Measurements from ENCODE around the gene XPR1. TPM values are rescaled to one million over a fixed set of nuclear protein-coding genes. Genes with fewer than 3 reads are reported as not detected.
"Not testable (repeated sequence)": the region's sequence is repeated elsewhere in the genome, so short reads cannot be mapped to it uniquely, and the experiment has no call there.

Gene XPR1
- total RNA-seq, 4 donors from 2014 or later, result 29.4 to 42.2 (median 33.7) TPM

GRCh38 chr1:180691322-180691913 is 59.6 kb downstream of the XPR1 start:
- no peaks in the 10 kb centered on the region for H3K9me3 ChIP-seq
- no peaks in the 10 kb centered on the region for H3K27me3 ChIP-seq
- no peak for DNase-seq
- TF ChIP-seq CTCF (IDR thresholded peaks at IDR 0.05), result no peak
- TF ChIP-seq POLR2A (IDR thresholded peaks at IDR 0.05), result no peak
- no peaks in the 10 kb centered on the region for H3K36me3 ChIP-seq
- intact Hi-C loops (cut with DNase I), result no loop called here
- H3K4me1 ChIP-seq, result peaks cover 7 to 9% of the 10 kb centered on the region in 2 donors
- H3K4me3 ChIP-seq (replicated peaks in 1 of 3), result no peak overlapping the region
- no peak overlapping the region for H3K27ac ChIP-seq
- WGBS, 2 donors, result 41 to 44% methylated on average over 2 of the region's 2 CpGs

GRCh38 chr1:180693564-180694244 is 61.9 kb downstream of the XPR1 start:
- Histone ChIP-seq H3K9me3 (no peaks in the 10 kb centered on the region), H3K36me3 (no peaks in the 10 kb centered on the region), H3K27me3 (no peaks in the 10 kb centered on the region), H3K4me3 (replicated peaks in 1 of 3) (no peak overlapping the region), H3K4me1 (peaks cover 7 to 9% of the 10 kb centered on the region in 2 donors), H3K27ac (no peak overlapping the region)
- intact Hi-C loops (cut with DNase I), result no loop called here
- no peak for DNase-seq
- TF ChIP-seq CTCF (IDR thresholded peaks at IDR 0.05) (no peak), POLR2A (IDR thresholded peaks at IDR 0.05) (no peak)
- 93 to 95% methylated on average over 5 of the region's 5 CpGs for WGBS, 2 donors

GRCh38 chr1:180695282-180695681 is 63.5 kb downstream of the XPR1 start:
- intact Hi-C loops (cut with DNase I), result no loop called here
- no peaks in the 10 kb centered on the region for H3K27me3 ChIP-seq
- DNase-seq, result no peak
- TF ChIP-seq POLR2A (IDR thresholded peaks at IDR 0.05) (no peak), CTCF (IDR thresholded peaks at IDR 0.05) (no peak)
- H3K9me3 ChIP-seq, result no peaks in the 10 kb centered on the region
- H3K4me3 ChIP-seq (replicated peaks in 1 of 3), result no peak overlapping the region
- no peaks in the 10 kb centered on the region for H3K36me3 ChIP-seq
- H3K4me1 ChIP-seq, result peaks cover 7 to 9% of the 10 kb centered on the region in 2 donors
- 85 to 88% methylated on average over 8 of the region's 8 CpGs for WGBS, 2 donors
- no peak overlapping the region for H3K27ac ChIP-seq

- Histone ChIP-seq H3K4me1 (peaks cover 6 to 8% of the 10 kb centered on the region in 2 donors), H3K36me3 (no peaks in the 10 kb centered on the region), H3K9me3 (no peaks in the 10 kb centered on the region), H3K27me3 (no peaks in the 10 kb centered on the region), H3K4me3 (replicated peaks in 1 of 3) (no peak overlapping the region), H3K27ac (no peak overlapping the region)
- 95 to 98% methylated on average over 1 of the region's 1 CpG for WGBS, 2 donors
- DNase-seq, result no peak
- intact Hi-C loops (cut with DNase I), result no loop called here
- TF ChIP-seq CTCF (IDR thresholded peaks at IDR 0.05), result no peak
- no peak for TF ChIP-seq POLR2A (IDR thresholded peaks at IDR 0.05)
Measured at GRCh38 chr1:180696361-180696760, 64.5 kb downstream of the XPR1 start.

GRCh38 chr1:180698580-180698979 is 66.8 kb downstream of the XPR1 start:
- 100% methylated on average over 1 of the region's 1 CpG for WGBS, 2 donors
- intact Hi-C loops (cut with DNase I), result no loop called here
- DNase-seq, result no peak
- Histone ChIP-seq H3K27ac (no peak overlapping the region), H3K27me3 (no peaks in the 10 kb centered on the region), H3K4me1 (no peaks in the 10 kb centered on the region), H3K4me3 (replicated peaks in 1 of 3) (no peak overlapping the region), H3K36me3 (no peaks in the 10 kb centered on the region), H3K9me3 (no peaks in the 10 kb centered on the region)
- no peak for TF ChIP-seq POLR2A (IDR thresholded peaks at IDR 0.05)
- no peak for TF ChIP-seq CTCF (IDR thresholded peaks at IDR 0.05)

- WGBS, 2 donors, result 96 to 98% methylated on average over 2 of the region's 2 CpGs
- not testable (repeated sequence) for DNase-seq
Measured at GRCh38 chr1:180702376-180702775, 70.6 kb downstream of the XPR1 start.

GRCh38 chr1:180710746-180711145 is 78.9 kb downstream of the XPR1 start:
- H3K9me3 ChIP-seq; H3K27ac ChIP-seq; H3K27me3 ChIP-seq; intact Hi-C loops (cut with DNase I); H3K36me3 ChIP-seq; H3K4me3 ChIP-seq (replicated peaks in 1 of 3); DNase-seq; H3K4me1 ChIP-seq: not testable (repeated sequence)
- 92 to 100% methylated on average over 5 to 11 of the region's 30 CpGs for WGBS, 2 donors

More at GRCh38 chr1:180702376-180702775, 70.6 kb downstream of the XPR1 start:
- H3K4me3 ChIP-seq (replicated peaks in 1 of 3); intact Hi-C loops (cut with DNase I); H3K27me3 ChIP-seq; H3K27ac ChIP-seq; H3K36me3 ChIP-seq; H3K9me3 ChIP-seq; H3K4me1 ChIP-seq: not testable (repeated sequence)

- DNase-seq; H3K27ac ChIP-seq; intact Hi-C loops (cut with DNase I); H3K36me3 ChIP-seq; H3K27me3 ChIP-seq; H3K4me3 ChIP-seq (replicated peaks in 1 of 3); H3K9me3 ChIP-seq; H3K4me1 ChIP-seq: not testable (repeated sequence)
- WGBS, 2 donors, result 96 to 98% methylated on average over 14 to 18 of the region's 19 CpGs
Measured at GRCh38 chr1:180711260-180711659, 79.4 kb downstream of the XPR1 start.
